Measurements from ENCODE around the gene MVD. TPM values are rescaled to one million over a fixed set of nuclear protein-coding genes. Genes with fewer than 3 reads are reported as not detected.

The MVD gene
- polyA plus RNA-seq, 3 donors = 9.0 to 17.9 (median 12.2) TPM

DNA sequence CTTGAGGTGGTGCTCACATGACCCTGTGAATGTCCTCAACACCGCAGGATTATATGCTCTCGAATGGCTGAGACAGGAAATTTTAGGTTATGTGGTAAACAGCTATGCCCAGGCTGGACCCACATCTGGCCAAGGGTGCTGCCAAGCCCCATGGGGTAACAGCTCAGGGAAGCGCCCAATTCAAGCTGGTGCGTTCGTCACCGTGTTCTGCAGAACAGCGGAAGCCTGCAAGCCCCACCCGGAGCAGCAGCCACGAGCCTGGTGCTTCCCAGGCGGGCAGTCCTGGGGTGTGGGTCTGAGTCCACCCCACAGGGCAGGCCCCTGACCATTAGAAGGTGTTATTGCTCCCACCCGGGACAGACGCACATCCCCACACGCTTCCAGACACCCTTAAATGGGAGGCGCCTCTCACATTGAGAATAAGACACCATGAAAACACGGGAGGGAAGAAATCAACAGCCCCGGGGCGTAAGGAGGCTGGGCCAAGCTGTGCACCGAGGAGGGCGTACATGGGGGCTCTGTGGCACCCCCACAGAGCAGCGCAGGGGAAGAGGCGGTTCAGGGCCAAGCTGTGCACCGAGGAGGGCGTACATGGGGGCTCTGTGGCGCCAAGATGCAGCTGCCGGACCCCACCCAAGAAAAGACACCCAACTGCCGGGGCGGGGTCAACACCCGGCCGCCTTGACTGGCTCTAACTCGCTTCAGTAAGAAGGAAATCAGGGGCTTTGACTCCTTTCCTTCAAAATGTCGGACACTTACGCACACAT lies 9.1 kb downstream of the MVD start:
- Histone ChIP-seq H3K79me2 (ENCODE audit: insufficient read depth, low read length) (peaks cover 21% of the 10 kb centered on the region), H3K4me2 (replicated peaks; ENCODE audit: extremely low read depth, low read length, poor library complexity, severe bottlenecking) (no peak overlapping the region), H3K27me3 (ENCODE audit: control insufficient read depth in 2 of 2, insufficient read depth in 2 of 2, low read length in 2 of 2) (no peaks in the 10 kb centered on the region), H3K9ac (ENCODE audit: insufficient read depth, low read length, poor library complexity, severe bottlenecking) (no peak overlapping the region), H3K4me1 (ENCODE audit: control insufficient read depth in 1 of 2, insufficient read depth in 2 of 2, low read length in 2 of 2) (peaks cover 21 to 29% of the 10 kb centered on the region in 2 donors), H2AFZ (ENCODE audit: insufficient read depth, low read depth, low read length, poor library complexity, severe bottlenecking) (no peak overlapping the region), H3K27ac (ENCODE audit: low read depth in 1 of 2, low read length in 2 of 2) (no peak overlapping the region), H4K20me1 (ENCODE audit: insufficient read depth, low read length) (peaks cover 20% of the 10 kb centered on the region), H3K4me3 (replicated peaks in 1 of 3; ENCODE audit: low read depth in 2 of 3, low read length in 3 of 3) (no peak overlapping the region), H3K36me3 (replicated peaks in 1 of 2; ENCODE audit: control insufficient read depth in 1 of 2, insufficient read depth in 2 of 2, low read length in 2 of 2) (peaks cover 13 to 19% of the 10 kb centered on the region in 2 donors), H3K9me3 (replicated peaks in 1 of 2; ENCODE audit: control insufficient read depth in 1 of 2, insufficient read depth in 1 of 2, low read length in 2 of 2) (no peaks in the 10 kb centered on the region)
- Mint-ChIP-seq H3K36me3 (peaks cover 23 to 51% of the 10 kb centered on the region in 2 donors), H3K9me3 (no peaks in the 10 kb centered on the region), H3K27me3 (ENCODE audit: low read depth in 3 of 3) (peaks cover 0 to 3% (median 2%) of the 10 kb centered on the region in 3 donors), H3K4me3 (no peak overlapping the region), H3K4me1 (peaks cover 19% of the 10 kb centered on the region), H3K27ac (peak overlapping the region in 3 of 7 donors; percentile 14 to 50 (median 19))
- TF ChIP-seq, protein P1, sequence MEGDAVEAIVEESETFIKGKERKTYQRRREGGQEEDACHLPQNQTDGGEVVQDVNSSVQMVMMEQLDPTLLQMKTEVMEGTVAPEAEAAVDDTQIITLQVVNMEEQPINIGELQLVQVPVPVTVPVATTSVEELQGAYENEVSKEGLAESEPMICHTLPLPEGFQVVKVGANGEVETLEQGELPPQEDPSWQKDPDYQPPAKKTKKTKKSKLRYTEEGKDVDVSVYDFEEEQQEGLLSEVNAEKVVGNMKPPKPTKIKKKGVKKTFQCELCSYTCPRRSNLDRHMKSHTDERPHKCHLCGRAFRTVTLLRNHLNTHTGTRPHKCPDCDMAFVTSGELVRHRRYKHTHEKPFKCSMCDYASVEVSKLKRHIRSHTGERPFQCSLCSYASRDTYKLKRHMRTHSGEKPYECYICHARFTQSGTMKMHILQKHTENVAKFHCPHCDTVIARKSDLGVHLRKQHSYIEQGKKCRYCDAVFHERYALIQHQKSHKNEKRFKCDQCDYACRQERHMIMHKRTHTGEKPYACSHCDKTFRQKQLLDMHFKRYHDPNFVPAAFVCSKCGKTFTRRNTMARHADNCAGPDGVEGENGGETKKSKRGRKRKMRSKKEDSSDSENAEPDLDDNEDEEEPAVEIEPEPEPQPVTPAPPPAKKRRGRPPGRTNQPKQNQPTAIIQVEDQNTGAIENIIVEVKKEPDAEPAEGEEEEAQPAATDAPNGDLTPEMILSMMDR (IDR thresholded peaks at IDR 0.05) = no peak
- WGBS (ENCODE audit: insufficient coverage) = 87% methylated on average over 28 of the region's 32 CpGs
- intact Hi-C loops (cut with micrococcal nuclease) = loop anchor here in 1 of 2 donors (5.0 kb wide), 1 partner anchor 34 kb away; the partner anchor contains the start of gene SNAI3
- no peak for DNase-seq

DNA sequence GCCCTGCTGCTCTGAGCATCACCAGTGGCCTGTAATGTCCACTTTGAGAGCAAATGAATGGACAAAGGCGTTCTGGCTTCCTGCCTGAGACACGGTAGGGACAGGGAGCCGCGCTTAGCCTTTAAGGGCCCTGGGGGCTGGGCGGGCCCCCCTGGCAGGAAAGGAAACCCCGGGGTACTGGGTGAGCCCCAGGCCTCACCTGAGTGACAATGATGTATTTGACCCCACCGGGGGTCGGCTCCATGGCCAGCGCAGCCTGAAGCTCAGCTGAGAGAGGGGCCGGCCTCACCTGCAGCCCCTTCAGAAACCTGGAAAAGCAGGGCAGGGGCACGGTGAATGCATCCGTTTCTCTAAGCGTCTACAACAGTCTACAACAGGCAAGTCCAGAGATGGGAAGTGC lies 9.8 kb downstream of the MVD start:
- Histone ChIP-seq H3K36me3 (replicated peaks in 1 of 2; ENCODE audit: control insufficient read depth in 1 of 2, insufficient read depth in 2 of 2, low read length in 2 of 2) (peaks cover 13 to 19% of the 10 kb centered on the region in 2 donors), H3K79me2 (ENCODE audit: insufficient read depth, low read length) (peaks cover 27% of the 10 kb centered on the region), H3K27ac (ENCODE audit: low read depth in 1 of 2, low read length in 2 of 2) (no peak overlapping the region), H3K9me3 (replicated peaks in 1 of 2; ENCODE audit: control insufficient read depth in 1 of 2, insufficient read depth in 1 of 2, low read length in 2 of 2) (no peaks in the 10 kb centered on the region), H3K9ac (ENCODE audit: insufficient read depth, low read length, poor library complexity, severe bottlenecking) (no peak overlapping the region), H3K4me1 (ENCODE audit: control insufficient read depth in 1 of 2, insufficient read depth in 2 of 2, low read length in 2 of 2) (peaks cover 28 to 36% of the 10 kb centered on the region in 2 donors), H3K4me2 (replicated peaks; ENCODE audit: extremely low read depth, low read length, poor library complexity, severe bottlenecking) (no peak overlapping the region), H4K20me1 (ENCODE audit: insufficient read depth, low read length) (peaks cover 27% of the 10 kb centered on the region), H3K27me3 (ENCODE audit: control insufficient read depth in 2 of 2, insufficient read depth in 2 of 2, low read length in 2 of 2) (no peaks in the 10 kb centered on the region), H3K4me3 (replicated peaks in 1 of 3; ENCODE audit: low read depth in 2 of 3, low read length in 3 of 3) (no peak overlapping the region), H2AFZ (ENCODE audit: insufficient read depth, low read depth, low read length, poor library complexity, severe bottlenecking) (no peak overlapping the region)
- TF ChIP-seq, protein P1 (IDR thresholded peaks at IDR 0.05) = no peak
- DNase-seq = no peak
- Mint-ChIP-seq H3K27me3 (ENCODE audit: low read depth in 3 of 3) (peaks cover 0 to 2% (median 2%) of the 10 kb centered on the region in 3 donors), H3K27ac (peak overlapping the region in 2 of 7 donors; percentile 14 to 19), H3K9me3 (no peaks in the 10 kb centered on the region), H3K4me1 (peaks cover 24% of the 10 kb centered on the region), H3K36me3 (peaks cover 20 to 48% of the 10 kb centered on the region in 2 donors), H3K4me3 (no peak overlapping the region)
- intact Hi-C loops (cut with micrococcal nuclease) = loop anchor here in 1 of 2 donors (5.0 kb wide), 1 partner anchor 34 kb away; the partner anchor contains the start of gene SNAI3
- 97% methylated on average over 11 of the region's 13 CpGs for WGBS (ENCODE audit: insufficient coverage)

Data from CD14-positive monocyte (primary cell).